Thyroid gland (tissue), 4 donors: ENCODE results near the gene CFAP46.

Source experiments
- POLR2A ChIP-seq, 2 donors: fragments of 450-650 bp; IDR thresholded peaks; one replicate each; pipeline ENCODE4 v1.6.1; 2017; ENCODE audit warnings: antibody characterized with exemption in 2 of 2, mild to moderate bottlenecking in 2 of 2, moderate library complexity in 1 of 2
- TF ChIP-seq, protein P1 (sequence below), 6 experiments: fragments of 200-600 bp in 3 of 6; fragments of 450-650 bp in 3 of 6; sonication (generic) in 3 of 6; IDR thresholded peaks; one replicate each; pipeline ENCODE4 v1.5.1; 2016 to 2019; ENCODE audit warnings: antibody characterized with exemption in 6 of 6, mild to moderate bottlenecking in 2 of 6, inconsistent platforms in 1 of 6, moderate library complexity in 1 of 6

DNA sequence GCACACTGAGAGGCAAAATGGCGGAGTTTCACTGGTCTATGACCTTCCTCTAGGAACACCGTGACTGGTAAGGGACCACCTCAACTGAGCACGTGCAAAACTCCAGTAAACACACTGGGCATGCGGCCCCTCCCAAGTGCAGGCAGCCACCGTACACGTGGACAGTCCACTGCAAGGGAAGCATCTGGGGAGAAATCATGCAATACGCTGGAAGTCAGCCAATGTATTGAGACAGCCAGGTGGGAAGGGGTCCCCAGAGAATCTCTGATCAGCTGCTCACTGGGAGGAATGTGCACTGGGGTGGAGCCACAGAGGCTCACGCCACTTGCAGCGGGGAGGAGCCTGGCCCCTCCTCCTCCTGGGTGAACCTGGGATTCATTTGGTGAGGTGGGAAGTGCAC lies 49.3 kb downstream of the CFAP46 start:
- TF ChIP-seq, protein P1, sequence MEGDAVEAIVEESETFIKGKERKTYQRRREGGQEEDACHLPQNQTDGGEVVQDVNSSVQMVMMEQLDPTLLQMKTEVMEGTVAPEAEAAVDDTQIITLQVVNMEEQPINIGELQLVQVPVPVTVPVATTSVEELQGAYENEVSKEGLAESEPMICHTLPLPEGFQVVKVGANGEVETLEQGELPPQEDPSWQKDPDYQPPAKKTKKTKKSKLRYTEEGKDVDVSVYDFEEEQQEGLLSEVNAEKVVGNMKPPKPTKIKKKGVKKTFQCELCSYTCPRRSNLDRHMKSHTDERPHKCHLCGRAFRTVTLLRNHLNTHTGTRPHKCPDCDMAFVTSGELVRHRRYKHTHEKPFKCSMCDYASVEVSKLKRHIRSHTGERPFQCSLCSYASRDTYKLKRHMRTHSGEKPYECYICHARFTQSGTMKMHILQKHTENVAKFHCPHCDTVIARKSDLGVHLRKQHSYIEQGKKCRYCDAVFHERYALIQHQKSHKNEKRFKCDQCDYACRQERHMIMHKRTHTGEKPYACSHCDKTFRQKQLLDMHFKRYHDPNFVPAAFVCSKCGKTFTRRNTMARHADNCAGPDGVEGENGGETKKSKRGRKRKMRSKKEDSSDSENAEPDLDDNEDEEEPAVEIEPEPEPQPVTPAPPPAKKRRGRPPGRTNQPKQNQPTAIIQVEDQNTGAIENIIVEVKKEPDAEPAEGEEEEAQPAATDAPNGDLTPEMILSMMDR (IDR thresholded peaks at IDR 0.05): no peak
- peak in 1 of 2 donors; percentile 14 for TF ChIP-seq POLR2A (IDR thresholded peaks at IDR 0.05)
